OCI-LY7 (cell line): Measurements from ENCODE around the gene TMEM272. TPM values are rescaled to one million over a fixed set of nuclear protein-coding genes. Genes with fewer than 3 reads are reported as not detected.

ENCODE experiments used
- BruUV-seq: library from RNA; stranded (reverse); fragments of 400-500 nt; replicated peaks from 2 replicates; lab custom pipeline; 2021; lab: Mats Ljungman, UMichigan
- CTCF ChIA-PET: fragments of 300-600 bp; sonication (Branson Sonifier 250); formaldehyde crosslinking; loops from one replicate; lab custom pipeline; 2022; ENCODE audit warnings: antibody characterized with exemption; ENCODE audit not compliant: unreplicated experiment; lab: Charles Lee
- POLR2A ChIA-PET: fragments of 300-600 bp; sonication (Branson Sonifier 250); formaldehyde crosslinking; loops from one replicate; lab custom pipeline; 2022; ENCODE audit warnings: antibody characterized with exemption; lab: Charles Lee
- DNase-seq: peaks from one replicate; pipeline ENCODE4 v3.0.0-alpha.2; 2015; ENCODE audit warnings: low spot score
- H2AFZ ChIP-seq: fragments of 200-600 bp; sonication (generic), shearing (Covaris generic); 2 replicates; pipeline ENCODE4 v1.6.1; 2014; ENCODE audit warnings: mild to moderate bottlenecking, antibody characterized with exemption, low read length, moderate library complexity
- H3K27ac ChIP-seq: fragments of 200-600 bp; sonication (generic); 2 replicates; pipeline ENCODE4 v1.5.1; 2014; ENCODE audit warnings: mixed run types, low read depth, mild to moderate bottlenecking, moderate library complexity, low read length, inconsistent platforms; ENCODE audit not compliant: poor library complexity, severe bottlenecking
- H3K36me3 ChIP-seq: fragments of 200-600 bp; sonication (generic); 2 replicates; pipeline ENCODE4 v1.6.1; 2014; ENCODE audit warnings: mild to moderate bottlenecking, antibody characterized with exemption, low read length, moderate library complexity, mixed read lengths; ENCODE audit not compliant: insufficient read depth
- H3K4me1 ChIP-seq: fragments of 200-600 bp; sonication (generic); 2 replicates; pipeline ENCODE4 v1.5.1; 2014; ENCODE audit warnings: mild to moderate bottlenecking, low read length; ENCODE audit not compliant: insufficient read depth, poor library complexity, severe bottlenecking
- H3K4me2 ChIP-seq: fragments of 200-600 bp; sonication (generic); 2 replicates; pipeline ENCODE4 v1.6.1; 2014; ENCODE audit warnings: mild to moderate bottlenecking, low read length
- H3K4me3 ChIP-seq: fragments of 200-600 bp; sonication (generic); 2 replicates; pipeline ENCODE4 v1.5.1; 2014; ENCODE audit warnings: mild to moderate bottlenecking, low read depth, low read length; ENCODE audit not compliant: poor library complexity, severe bottlenecking
- H3K79me2 ChIP-seq: fragments of 200-600 bp; sonication (generic); 2 replicates; pipeline ENCODE4 v1.6.1; 2016; ENCODE audit warnings: low read depth, mild to moderate bottlenecking, low read length, moderate library complexity, mixed read lengths; ENCODE audit not compliant: insufficient read depth
- H3K9me2 ChIP-seq: fragments of 200-600 bp; sonication (generic); 2 replicates; pipeline ENCODE4 v1.6.1; 2016; ENCODE audit warnings: mild to moderate bottlenecking, low read length, mixed read lengths; ENCODE audit not compliant: insufficient read depth
- H3K9me3 ChIP-seq: fragments of 200-600 bp; sonication (generic); 2 replicates; pipeline ENCODE4 v1.6.1; 2014; ENCODE audit warnings: mild to moderate bottlenecking, mixed run types, low read length, mixed read lengths
- H4K20me1 ChIP-seq: fragments of 200-600 bp; sonication (generic); 2 replicates; pipeline ENCODE4 v1.6.1; 2014; ENCODE audit warnings: mild to moderate bottlenecking, antibody characterized with exemption, low read length, moderate library complexity, mixed read lengths; ENCODE audit not compliant: insufficient read depth
- EZH2phosphoT487 ChIP-seq: fragments of 200-600 bp; sonication (generic); IDR thresholded peaks from 2 replicates; pipeline ENCODE4 v1.6.1; 2018; ENCODE audit warnings: low read depth, borderline replicate concordance, mild to moderate bottlenecking, mixed run types, antibody characterized with exemption, low read length, moderate library complexity, mixed read lengths
- intact Hi-C: fragments of 100-400 bp; cut with micrococcal nuclease; formaldehyde crosslinking; loops from one replicate; pipeline ENCODE4 v1.10.0; 2022; ENCODE audit not compliant: unreplicated experiment
- total RNA-seq, 2 experiments: library from RNA; depleted of rRNA in 1 of 2; stranded (reverse); fragments of >200 nt in 1 of 2; shearing (Covaris generic) in 1 of 2; gene quantifications; 2 replicates each; pipeline ENCODE4 v1.2.3, GENCODE V29; 2014 to 2022
- TF ChIP-seq, protein P1 (sequence below): fragments of 200-600 bp; sonication (generic); conservative IDR thresholded peaks from 2 replicates; pipeline ENCODE4 v1.5.1; 2014; ENCODE audit warnings: mild to moderate bottlenecking, antibody characterized with exemption, low read length, moderate library complexity, mixed read lengths

The TMEM272 gene
- total RNA-seq, 2 experiments from 2014 or later, result 0.41 to 0.46 TPM

DNA sequence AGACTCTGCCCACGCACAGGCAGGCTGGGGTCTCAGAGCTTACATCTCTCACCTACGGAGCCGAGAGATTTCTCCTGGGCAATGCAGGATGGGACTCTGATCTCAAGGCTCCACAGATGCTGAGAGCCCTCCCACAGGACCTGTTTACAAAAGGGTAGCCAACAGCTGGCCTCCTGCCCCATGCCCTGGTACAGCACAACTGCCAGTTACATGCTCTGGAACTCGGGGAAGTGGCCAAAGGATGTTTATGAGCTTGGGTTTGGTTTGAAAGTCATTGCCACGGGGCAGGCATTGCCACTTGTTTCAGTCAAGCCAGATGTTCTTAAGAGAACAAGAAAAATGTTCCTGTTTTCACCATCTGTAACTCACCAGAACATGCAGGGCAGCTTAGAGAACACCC, 44.5 kb downstream of the TMEM272 start:
- POLR2A ChIA-PET, result interaction anchor here (1.0 to 1.9 kb wide), 5 partner anchors 14 to 372 kb away, joined by 3 to 6 read pairs (median 5); partner anchors contain the start of gene INTS6

DNA sequence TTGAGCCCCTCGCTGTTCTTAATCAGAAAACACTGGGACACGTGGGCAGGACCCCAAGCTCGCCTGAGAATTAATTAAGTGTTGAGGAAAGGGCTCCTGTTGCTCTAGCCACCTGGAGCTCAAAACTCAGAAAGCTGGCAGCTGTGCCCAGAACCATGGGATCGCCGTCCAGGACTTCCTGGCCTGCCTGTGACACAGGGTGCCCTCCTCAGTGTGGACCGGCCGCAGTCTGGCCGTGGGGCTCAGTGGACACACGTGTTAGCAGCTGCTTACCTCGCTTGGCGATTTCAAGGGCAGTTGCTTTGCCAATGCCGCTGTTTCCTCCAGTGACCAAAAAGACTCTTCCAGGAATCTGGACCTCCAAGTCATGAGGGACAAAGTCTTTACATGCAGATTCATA, 45.7 kb downstream of the TMEM272 start:
- Histone ChIP-seq H3K9me2 (no peaks in the 10 kb centered on the region), H3K79me2 (peaks cover 2% of the 10 kb centered on the region; the same call in 1 of the 2 replicates), H3K4me1 (peaks cover 80% of the 10 kb centered on the region), H3K9me3 (no peaks in the 10 kb centered on the region), H4K20me1 (no peaks in the 10 kb centered on the region), H3K4me2 (no peak overlapping the region), H3K36me3 (no peaks in the 10 kb centered on the region), H2AFZ (no peak overlapping the region), H3K4me3 (no peak overlapping the region), H3K27ac (no peak overlapping the region)
- intact Hi-C loops, result no loop called here
- no peak for TF ChIP-seq EZH2phosphoT487
- TF ChIP-seq, protein P1, sequence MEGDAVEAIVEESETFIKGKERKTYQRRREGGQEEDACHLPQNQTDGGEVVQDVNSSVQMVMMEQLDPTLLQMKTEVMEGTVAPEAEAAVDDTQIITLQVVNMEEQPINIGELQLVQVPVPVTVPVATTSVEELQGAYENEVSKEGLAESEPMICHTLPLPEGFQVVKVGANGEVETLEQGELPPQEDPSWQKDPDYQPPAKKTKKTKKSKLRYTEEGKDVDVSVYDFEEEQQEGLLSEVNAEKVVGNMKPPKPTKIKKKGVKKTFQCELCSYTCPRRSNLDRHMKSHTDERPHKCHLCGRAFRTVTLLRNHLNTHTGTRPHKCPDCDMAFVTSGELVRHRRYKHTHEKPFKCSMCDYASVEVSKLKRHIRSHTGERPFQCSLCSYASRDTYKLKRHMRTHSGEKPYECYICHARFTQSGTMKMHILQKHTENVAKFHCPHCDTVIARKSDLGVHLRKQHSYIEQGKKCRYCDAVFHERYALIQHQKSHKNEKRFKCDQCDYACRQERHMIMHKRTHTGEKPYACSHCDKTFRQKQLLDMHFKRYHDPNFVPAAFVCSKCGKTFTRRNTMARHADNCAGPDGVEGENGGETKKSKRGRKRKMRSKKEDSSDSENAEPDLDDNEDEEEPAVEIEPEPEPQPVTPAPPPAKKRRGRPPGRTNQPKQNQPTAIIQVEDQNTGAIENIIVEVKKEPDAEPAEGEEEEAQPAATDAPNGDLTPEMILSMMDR, result no peak
- no peak for DNase-seq
- BruUV-seq, result no TSS peak
- ChIA-PET POLR2A (interaction anchor here (1.0 to 2.3 kb wide), 4 partner anchors 33 to 347 kb away, joined by 3 to 17 read pairs (median 6); partner anchors contain the start of gene INTS6), CTCF (interaction anchor here (1.9 kb wide), 1 partner anchor 13 kb away, joined by 4 read pairs; no protein-coding TSS in a partner anchor)

More for the DNA sequence above, 44.5 kb downstream of the TMEM272 start:
- Histone ChIP-seq H3K4me3 (no peak overlapping the region), H3K4me1 (peaks cover 80% of the 10 kb centered on the region), H2AFZ (no peak overlapping the region), H3K79me2 (peaks cover 10% of the 10 kb centered on the region; the same call in 1 of the 2 replicates), H4K20me1 (no peaks in the 10 kb centered on the region), H3K9me3 (no peaks in the 10 kb centered on the region), H3K27ac (no peak overlapping the region), H3K36me3 (0 out of 2 replicates have a peak, but pooled peaks cover 2% of the 10 kb centered on the region), H3K9me2 (no peaks in the 10 kb centered on the region), H3K4me2 (peak overlapping the region; percentile 5; the same call in 1 of the 2 replicates)
- CTCF ChIA-PET, result interaction anchor here (1.0 to 1.9 kb wide), 2 partner anchors 12 to 215 kb away, joined by 3 to 4 read pairs; no protein-coding TSS in a partner anchor
- BruUV-seq, result no TSS peak
- DNase-seq, result no peak
- no peak for TF ChIP-seq EZH2phosphoT487
- TF ChIP-seq, protein P1, result no peak
- intact Hi-C loops, result no loop called here
